Ecto neural progenitor cell (in vitro differentiated cells): ENCODE data around the gene ONECUT1.

Experiments
- DNase-seq: peaks from one replicate; pipeline ENCODE4 v3.0.0-alpha.2; 2018; ENCODE audit warnings: low spot score

The ONECUT1 gene

GRCh38 chr15:52782514-52782913 is 7.6 kb downstream of the ONECUT1 start:
- DNase-seq: no peak

GRCh38 chr15:52780172-52780980 is 9.8 kb downstream of the ONECUT1 start:
- peak; percentile 76 for DNase-seq

DNA sequence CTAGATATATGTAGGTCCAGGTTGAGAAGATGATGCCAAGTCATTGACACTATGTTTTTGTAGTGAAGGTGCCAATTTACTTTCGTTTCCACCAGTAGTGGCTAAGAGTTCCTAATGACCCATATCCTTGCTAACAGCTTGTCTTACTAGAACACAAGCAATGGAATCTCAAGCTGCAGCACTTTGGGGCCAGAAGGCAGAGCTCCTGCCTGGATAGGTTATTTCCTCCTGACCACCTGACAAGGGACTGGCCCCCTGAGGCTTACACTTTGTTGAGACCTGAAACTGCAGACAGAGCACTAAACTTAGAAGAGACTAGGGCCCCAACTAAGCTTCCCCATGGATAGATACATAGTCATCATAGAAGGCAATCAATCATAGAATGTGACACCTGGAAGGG is 11.7 kb downstream of the ONECUT1 start:
- DNase-seq: no peak

- no peak for DNase-seq
These were observed 17.4 kb downstream of the ONECUT1 start for GRCh38 chr15:52772766-52773165.

DNA sequence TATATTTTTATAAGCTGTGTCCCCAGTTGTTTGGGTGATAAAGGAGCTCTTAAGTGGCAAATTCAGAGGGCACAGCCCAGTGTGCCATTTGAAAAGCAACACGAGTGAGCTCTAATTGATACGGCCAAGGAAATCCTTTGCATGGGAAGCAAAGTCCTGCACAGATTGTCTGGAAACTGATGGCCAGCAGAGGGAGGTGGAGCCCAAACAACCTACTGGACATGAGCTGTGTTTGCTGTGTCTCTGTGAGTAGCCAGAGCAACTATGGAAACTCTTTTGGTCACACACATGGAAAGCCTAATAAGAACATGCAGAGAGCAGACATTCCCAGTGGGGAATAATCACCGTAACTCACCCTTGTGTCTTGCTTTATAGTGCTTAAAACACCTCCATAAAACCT is 24.4 kb downstream of the ONECUT1 start:
- no peak for DNase-seq

- no peak for DNase-seq
These were observed 25.4 kb downstream of the ONECUT1 start for GRCh38 chr15:52764731-52765130.

DNA sequence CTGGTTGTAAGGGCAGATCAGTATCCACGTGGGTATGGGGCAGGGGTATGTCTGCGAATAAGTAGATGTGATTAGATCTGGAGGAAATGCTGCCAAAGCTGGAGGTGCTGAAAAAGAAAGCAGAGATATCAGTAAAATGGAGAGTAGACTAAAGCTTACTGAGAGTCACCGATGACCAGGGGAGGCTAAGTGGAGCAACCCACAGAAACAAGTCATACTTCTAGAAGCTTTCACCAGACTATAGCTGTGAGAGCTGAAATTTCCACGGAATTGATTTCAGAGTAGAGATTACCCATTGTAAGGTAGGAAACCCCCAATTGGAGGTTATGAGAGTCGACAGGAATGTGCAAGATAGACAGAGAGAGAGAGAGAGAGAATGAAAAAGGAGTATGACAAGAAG is 27.5 kb downstream of the ONECUT1 start:
- no peak for DNase-seq

DNA sequence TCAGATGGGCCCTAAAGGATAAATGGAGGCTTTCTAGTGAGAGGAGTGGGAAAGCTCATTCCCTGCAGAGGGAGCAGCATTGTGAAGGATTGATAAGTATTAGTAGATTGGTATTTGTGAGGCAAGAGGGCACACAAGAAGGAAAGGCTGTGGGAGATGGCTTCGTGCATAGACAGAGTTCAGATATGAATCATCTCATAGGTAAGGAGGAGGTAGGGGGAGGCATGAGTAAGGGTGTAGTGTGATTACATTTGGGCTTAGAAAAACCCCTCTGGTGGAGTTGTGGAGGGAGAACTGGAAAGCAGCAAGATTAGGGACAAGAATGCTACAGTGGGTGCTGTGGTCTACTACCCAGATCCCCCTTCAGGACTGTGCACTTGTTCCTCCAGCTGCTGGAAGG is 29.6 kb downstream of the ONECUT1 start:
- DNase-seq: no peak

DNA sequence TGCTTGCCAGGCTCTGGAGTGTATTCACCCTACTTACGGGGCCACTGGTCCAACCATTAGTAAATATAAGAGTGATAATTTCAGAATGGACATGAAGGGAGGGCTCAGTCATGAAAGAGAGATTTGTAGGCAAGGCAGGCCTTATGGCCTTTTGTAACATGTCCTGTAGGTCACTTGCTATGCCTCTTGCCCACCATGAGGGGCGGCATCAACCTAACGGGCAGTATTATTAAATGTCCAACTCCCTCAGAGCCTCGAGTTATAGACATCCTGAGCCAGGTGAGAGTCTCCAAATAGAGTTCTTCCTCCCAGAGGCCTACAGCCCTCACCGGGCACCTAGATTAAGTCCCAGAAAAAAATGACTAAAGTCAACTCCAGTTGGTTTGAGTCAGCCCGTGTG is 30.2 kb downstream of the ONECUT1 start:
- DNase-seq: no peak

DNA sequence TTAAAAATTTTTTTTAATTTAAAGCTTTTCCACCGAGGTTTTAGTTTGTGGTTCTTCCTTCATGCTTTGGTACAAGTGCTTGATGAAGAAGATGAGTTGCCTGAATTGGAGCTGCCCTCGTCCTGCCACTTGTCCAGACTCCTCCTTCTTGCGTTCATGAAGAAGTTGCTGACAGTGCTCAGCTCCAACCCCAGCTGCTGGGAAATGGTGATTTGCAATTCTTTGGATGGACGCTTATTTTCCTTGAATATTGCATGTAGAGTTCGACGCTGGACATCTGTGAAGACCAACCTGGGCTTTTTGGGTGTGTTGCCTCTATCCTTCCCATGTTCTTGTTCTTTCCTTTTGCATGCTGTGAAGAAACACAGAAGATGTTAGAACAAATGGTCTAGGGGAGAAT is 32.6 kb downstream of the ONECUT1 start:
- no peak for DNase-seq

DNA sequence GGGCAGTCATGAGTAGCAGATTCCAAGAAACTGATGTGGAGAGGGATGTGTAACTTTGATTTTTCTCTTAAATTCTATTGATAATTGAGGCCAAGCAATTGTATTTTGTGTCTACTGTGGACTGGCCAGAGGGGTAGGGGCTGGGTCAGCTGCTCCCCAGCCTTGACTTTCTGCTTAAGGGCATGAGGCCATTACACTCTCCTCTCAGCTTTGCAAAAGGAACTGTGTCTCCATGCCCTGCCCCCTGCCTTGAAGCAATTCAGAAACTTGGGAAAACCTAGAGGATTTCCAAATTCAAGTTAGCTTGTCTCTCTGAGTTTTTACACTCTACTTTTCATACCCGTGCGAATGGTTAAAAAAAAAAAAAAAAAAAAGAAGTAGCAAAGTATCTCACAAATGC is 38.6 kb downstream of the ONECUT1 start:
- no peak for DNase-seq

DNA sequence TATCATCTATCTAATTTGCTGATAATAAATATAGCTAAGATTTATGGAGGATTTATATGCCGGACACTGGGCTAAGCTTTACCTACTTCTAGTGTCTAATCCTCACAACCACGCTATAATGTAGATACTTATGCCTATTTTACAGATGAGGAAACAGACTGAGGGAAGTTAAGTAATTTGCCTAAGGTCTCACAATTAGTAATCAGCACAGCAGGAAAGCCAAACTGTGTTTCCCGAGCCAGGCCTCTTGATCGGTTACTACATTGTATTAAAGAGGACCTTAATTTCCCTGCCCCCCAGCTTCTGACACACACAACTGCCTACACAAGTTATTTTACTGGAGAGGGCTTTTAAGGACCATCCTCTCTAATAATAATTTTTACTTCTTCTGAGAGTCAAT is 40.9 kb downstream of the ONECUT1 start:
- no peak for DNase-seq

- no peak for DNase-seq
These were observed 43.9 kb downstream of the ONECUT1 start for GRCh38 chr15:52746162-52746757.

- no peak for DNase-seq
These were observed 44.6 kb downstream of the ONECUT1 start for GRCh38 chr15:52745326-52746161.

DNA sequence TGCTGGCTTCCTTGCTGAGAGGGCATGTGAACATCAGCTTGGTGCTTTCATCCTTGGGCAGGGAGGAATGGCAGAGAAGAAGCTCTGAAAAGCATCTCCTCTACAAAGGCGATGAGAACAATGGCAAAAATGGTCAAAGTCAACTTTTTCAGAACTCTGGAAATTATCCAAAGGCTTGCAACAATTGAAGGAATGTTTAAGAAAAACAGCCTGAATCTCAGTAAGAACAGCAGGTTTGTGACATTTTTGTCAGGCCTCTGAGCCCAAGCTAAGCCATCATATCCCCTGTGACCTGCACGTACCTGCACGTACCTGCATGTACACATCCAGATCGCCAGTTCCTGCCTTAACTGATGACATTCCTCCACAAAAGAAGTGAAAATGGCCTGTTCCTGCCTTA is 51.8 kb downstream of the ONECUT1 start:
- DNase-seq: no peak

DNA sequence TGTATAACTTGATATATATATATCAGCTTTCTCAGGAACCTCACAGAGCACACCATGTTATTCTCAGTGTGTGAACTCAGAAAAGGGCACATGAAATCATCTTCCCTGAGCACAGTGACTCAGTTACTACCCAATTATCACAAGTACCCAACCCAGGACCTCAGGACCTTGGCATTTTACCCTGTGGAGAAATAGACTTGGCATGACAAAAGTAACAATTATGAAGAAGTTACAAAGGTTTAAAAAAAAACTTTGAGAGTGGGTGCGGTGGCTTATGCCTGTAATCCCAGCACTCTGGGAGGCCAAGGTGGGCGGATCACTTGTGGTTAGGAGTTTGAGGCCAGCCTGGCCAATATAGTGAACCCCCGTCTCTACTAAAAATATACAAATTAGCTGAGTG is 52.4 kb downstream of the ONECUT1 start:
- no peak for DNase-seq

- peak; percentile 77 for DNase-seq
These were observed 54.7 kb downstream of the ONECUT1 start for GRCh38 chr15:52735231-52736089.

GRCh38 chr15:52734329-52734728 is 55.8 kb downstream of the ONECUT1 start:
- no peak for DNase-seq

- no peak for DNase-seq
These were observed 56.4 kb downstream of the ONECUT1 start for GRCh38 chr15:52733696-52734255.

DNA sequence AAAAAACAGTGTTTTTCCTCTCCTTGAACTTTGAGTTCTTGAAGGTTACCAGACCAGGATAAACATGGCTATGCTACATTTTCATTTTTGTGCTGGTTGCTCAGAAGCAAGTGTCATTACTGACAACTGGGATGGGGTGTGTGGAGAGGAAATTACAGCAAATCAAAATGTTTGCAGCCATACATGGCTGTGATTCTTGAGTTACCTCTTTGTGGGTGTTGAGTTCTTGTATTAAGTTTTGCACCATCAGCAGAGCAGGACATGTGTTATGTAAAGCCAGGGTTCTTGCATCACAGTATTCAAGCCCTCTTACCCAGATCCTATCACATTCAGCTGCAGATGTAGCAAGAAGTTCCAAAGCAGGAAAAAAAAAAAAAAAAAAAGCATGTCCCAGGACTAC is 57.0 kb downstream of the ONECUT1 start:
- no peak for DNase-seq

- DNase-seq: no peak
These were observed 57.6 kb downstream of the ONECUT1 start for GRCh38 chr15:52732551-52732950.
